GM10266 (cell line): ENCODE results near the gene PICALM.
"Not testable (repeated sequence)": the region's sequence is repeated elsewhere in the genome, so short reads cannot be mapped to it uniquely, and the experiment has no call there.

Experiments
- DNase-seq: peaks from one replicate; pipeline ENCODE4 v3.0.0; 2012; ENCODE audit errors: extremely low spot score
- CTCF ChIP-seq: IDR thresholded peaks from 2 replicates; pipeline ENCODE4 v1.5.1; 2012; ENCODE audit warnings: mild to moderate bottlenecking, low read depth; ENCODE audit not compliant: control insufficient read depth, insufficient read depth; ENCODE audit errors: missing control alignments

The PICALM gene

GRCh38 chr11:85961130-85961529, 107.8 kb downstream of the PICALM start:
- DNase-seq: no peak
- TF ChIP-seq CTCF: no peak

GRCh38 chr11:85960678-85961077, 108.2 kb downstream of the PICALM start:
- no peak for DNase-seq
- no peak for TF ChIP-seq CTCF

- no peak for DNase-seq
- no peak for TF ChIP-seq CTCF
These were observed 113.4 kb downstream of the PICALM start for GRCh38 chr11:85955531-85955930.

- TF ChIP-seq CTCF: no peak
- DNase-seq: no peak
These were observed 115.3 kb downstream of the PICALM start for GRCh38 chr11:85953491-85954143.

GRCh38 chr11:85952108-85952485, 116.8 kb downstream of the PICALM start:
- not testable (repeated sequence) for DNase-seq

- no peak for TF ChIP-seq CTCF
- DNase-seq: no peak
These were observed 117.3 kb downstream of the PICALM start for GRCh38 chr11:85951428-85952107.

GRCh38 chr11:85951049-85951405, 117.9 kb downstream of the PICALM start:
- TF ChIP-seq CTCF: no peak
- no peak for DNase-seq

GRCh38 chr11:85950317-85951048, 118.4 kb downstream of the PICALM start:
- TF ChIP-seq CTCF: no peak

More at GRCh38 chr11:85950317-85951048, 118.4 kb downstream of the PICALM start:
- no peak for DNase-seq
